BLaER1 treated with 17β-estradiol and CSF1 and Interleukin-3, amounts not matched to agents 10 nM and 100 nM (cell line): Measurements from ENCODE around the gene SNX18.

Experiments used
- H3K27ac ChIP-seq, 11 experiments: shearing (Covaris generic); formaldehyde crosslinking; 2 replicates each; pipeline ENCODE4 v1.8.1; 2022
- H3K27me3 ChIP-seq, 11 experiments: shearing (Covaris generic); formaldehyde crosslinking; 2 replicates each; pipeline ENCODE4 v1.8.1; 2022
- H3K36me3 ChIP-seq, 11 experiments: shearing (Covaris generic); formaldehyde crosslinking; 2 replicates each; pipeline ENCODE4 v1.8.1; 2022
- H3K4me1 ChIP-seq, 10 experiments: shearing (Covaris generic); formaldehyde crosslinking; 2 replicates each; pipeline ENCODE4 v1.8.1; 2022
- H3K4me2 ChIP-seq, 11 experiments: shearing (Covaris generic); formaldehyde crosslinking; 2 replicates each; pipeline ENCODE4 v1.8.1; 2022
- H3K4me3 ChIP-seq, 10 experiments: shearing (Covaris generic); formaldehyde crosslinking; 2 replicates each; pipeline ENCODE4 v1.8.1; 2022
- H3K9ac ChIP-seq, 11 experiments: shearing (Covaris generic); formaldehyde crosslinking; 2 replicates each; pipeline ENCODE4 v1.8.1; 2022
- H3K9me3 ChIP-seq, 11 experiments: shearing (Covaris generic); formaldehyde crosslinking; replicated peaks in 1 of 11; 2 replicates each; pipeline ENCODE4 v1.8.1; 2022
- H4K20me1 ChIP-seq, 11 experiments: shearing (Covaris generic); formaldehyde crosslinking; 2 replicates each; pipeline ENCODE4 v1.8.1; 2022
- Cebpa-rat ChIP-seq, 11 experiments: shearing (Covaris generic); IDR thresholded peaks; 2 replicates each; pipeline ENCODE4 v1.8.1; 2022

SNX18 gene

GRCh38 chr5:54537725-54538124 lies 20.2 kb downstream of the SNX18 start:
- Histone ChIP-seq H3K27ac (no peak overlapping the region), H3K27me3 (no peaks in the 10 kb centered on the region), H3K36me3 (peaks cover 9 to 88% (median 50%) of the 10 kb centered on the region in 11 experiments; a peak in 19 of 22 replicates), H3K4me3 (no peak overlapping the region), H3K4me2 (no peak overlapping the region), H3K9ac (peak overlapping the region in 2 of 11 experiments; percentile 0 to 13; a peak in 1 of 22 replicates), H3K9me3 (peaks cover 0 to 8% (median 5%) of the 10 kb centered on the region in 11 experiments; a peak in 8 of 22 replicates), H4K20me1 (peaks cover 30 to 100% (median 92%) of the 10 kb centered on the region in 11 experiments), H3K4me1 (peaks cover 7 to 81% (median 9%) of the 10 kb centered on the region in 10 experiments; a peak in 15 of 20 replicates)
- TF ChIP-seq Cebpa-rat (IDR thresholded peaks at IDR 0.05): no peak

- Histone ChIP-seq H3K9me3 (peaks cover 0 to 8% (median 5%) of the 10 kb centered on the region in 11 experiments; a peak in 8 of 22 replicates), H3K4me2 (no peak overlapping the region), H3K27ac (no peak overlapping the region), H3K36me3 (peaks cover 9 to 92% (median 53%) of the 10 kb centered on the region in 11 experiments; a peak in 19 of 22 replicates), H3K4me1 (peaks cover 7 to 76% (median 8%) of the 10 kb centered on the region in 10 experiments; a peak in 15 of 20 replicates), H3K9ac (peak overlapping the region in 1 of 11 experiments; percentile 13; a peak in 1 of 22 replicates), H3K4me3 (no peak overlapping the region), H4K20me1 (peaks cover 25 to 100% (median 92%) of the 10 kb centered on the region in 11 experiments), H3K27me3 (no peaks in the 10 kb centered on the region)
- no peak for TF ChIP-seq Cebpa-rat (IDR thresholded peaks at IDR 0.05)
These were observed 20.6 kb downstream of the SNX18 start for GRCh38 chr5:54538156-54538555.

GRCh38 chr5:54539001-54539400 lies 21.4 kb downstream of the SNX18 start:
- no peaks in the 10 kb centered on the region for H3K27me3 ChIP-seq
- no peak overlapping the region for H3K27ac ChIP-seq
- peaks cover 17 to 100% (median 87%) of the 10 kb centered on the region in 11 experiments; a peak in 21 of 22 replicates for H4K20me1 ChIP-seq
- H3K9ac ChIP-seq: no peak overlapping the region
- peaks cover 0 to 68% (median under 1%) of the 10 kb centered on the region in 10 experiments; a peak in 12 of 20 replicates for H3K4me1 ChIP-seq
- no peak overlapping the region for H3K4me2 ChIP-seq
- H3K36me3 ChIP-seq: peaks cover 12 to 90% (median 51%) of the 10 kb centered on the region in 11 experiments; a peak in 19 of 22 replicates
- TF ChIP-seq Cebpa-rat (IDR thresholded peaks at IDR 0.05): no peak
- no peak overlapping the region for H3K4me3 ChIP-seq
- peaks cover 0 to 8% (median 5%) of the 10 kb centered on the region in 11 experiments; a peak in 8 of 22 replicates for H3K9me3 ChIP-seq

GRCh38 chr5:54540286-54540685 lies 22.7 kb downstream of the SNX18 start:
- H3K9me3 ChIP-seq: peaks cover 0 to 8% (median 5%) of the 10 kb centered on the region in 11 experiments; a peak in 8 of 22 replicates
- H3K4me2 ChIP-seq: no peak overlapping the region
- H4K20me1 ChIP-seq: peaks cover 9 to 100% (median 76%) of the 10 kb centered on the region in 11 experiments; a peak in 20 of 22 replicates
- no peaks in the 10 kb centered on the region for H3K27me3 ChIP-seq
- H3K4me1 ChIP-seq: peaks cover 0 to 55% (median 0%) of the 10 kb centered on the region in 10 experiments; a peak in 5 of 20 replicates
- no peak for TF ChIP-seq Cebpa-rat (IDR thresholded peaks at IDR 0.05)
- H3K27ac ChIP-seq: no peak overlapping the region
- peaks cover 10 to 93% (median 49%) of the 10 kb centered on the region in 11 experiments; a peak in 19 of 22 replicates for H3K36me3 ChIP-seq
- H3K9ac ChIP-seq: no peak overlapping the region
- no peak overlapping the region for H3K4me3 ChIP-seq

DNA sequence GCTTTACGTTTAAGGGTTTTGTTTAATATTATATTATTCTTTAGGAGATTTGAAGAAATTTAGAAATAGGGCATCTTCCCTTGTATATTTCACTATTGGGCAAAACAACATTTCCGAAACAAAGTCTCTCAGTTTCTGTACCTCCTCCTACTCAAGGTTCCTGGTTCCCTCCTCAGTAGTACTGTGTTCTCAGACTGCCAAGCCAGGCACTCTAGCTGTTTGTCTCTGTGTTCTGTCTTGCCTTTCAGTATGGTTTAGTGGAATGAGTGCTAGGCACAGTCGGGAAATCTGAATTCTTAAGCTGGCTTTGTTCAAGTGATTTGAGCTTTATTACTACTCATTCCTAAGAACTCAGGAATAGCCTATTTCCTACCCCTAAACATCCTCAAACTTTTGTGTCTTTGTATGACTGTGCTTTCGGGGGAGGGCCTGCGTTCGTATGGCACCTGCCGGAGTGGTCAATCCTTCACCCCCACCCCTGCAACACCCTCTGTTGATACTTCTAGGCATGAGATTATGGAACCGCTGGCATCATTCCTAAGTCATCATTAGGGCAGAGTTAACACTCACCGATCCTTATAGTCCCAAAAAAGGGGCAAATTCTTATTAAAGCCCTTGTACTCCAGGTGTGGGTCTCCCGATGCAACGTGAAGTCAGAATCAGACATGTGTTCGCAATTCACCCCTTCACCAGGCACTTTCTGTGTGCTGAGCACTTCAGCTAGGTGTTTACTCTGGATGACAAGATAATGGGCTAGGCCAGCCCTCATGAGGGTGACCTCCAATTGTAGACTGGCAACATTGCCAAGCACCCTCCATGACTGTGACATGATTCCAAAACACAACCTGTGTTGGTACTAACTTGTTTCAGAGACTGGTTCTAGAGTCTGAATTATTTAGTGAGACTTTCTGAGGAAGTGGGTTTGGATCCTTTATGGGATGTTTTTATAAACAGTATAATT lies 24.5 kb downstream of the SNX18 start:
- TF ChIP-seq Cebpa-rat (IDR thresholded peaks at IDR 0.05): no peak
- no peak overlapping the region for H3K27ac ChIP-seq
- H3K9me3 ChIP-seq: no peaks in the 10 kb centered on the region
- peaks cover 6 to 100% (median 61%) of the 10 kb centered on the region in 11 experiments; a peak in 20 of 22 replicates for H4K20me1 ChIP-seq
- H3K4me1 ChIP-seq: peaks cover 0 to 55% (median 0%) of the 10 kb centered on the region in 10 experiments; a peak in 5 of 20 replicates
- no peak overlapping the region for H3K4me3 ChIP-seq
- H3K4me2 ChIP-seq: 0 out of 22 replicates have a peak overlapping the region, but pooled peaks of 1 of the 11 experiments have one; percentile 24
- no peaks in the 10 kb centered on the region for H3K27me3 ChIP-seq
- H3K36me3 ChIP-seq: peaks cover 14 to 96% (median 59%) of the 10 kb centered on the region in 11 experiments; a peak in 20 of 22 replicates
- H3K9ac ChIP-seq: no peak overlapping the region

GRCh38 chr5:54544044-54544443 lies 26.5 kb downstream of the SNX18 start:
- no peak for TF ChIP-seq Cebpa-rat (IDR thresholded peaks at IDR 0.05)
- Histone ChIP-seq H3K27me3 (no peaks in the 10 kb centered on the region), H3K4me3 (no peak overlapping the region), H3K9me3 (no peaks in the 10 kb centered on the region), H3K9ac (no peak overlapping the region), H4K20me1 (peaks cover 0 to 100% (median 43%) of the 10 kb centered on the region in 11 experiments; a peak in 20 of 22 replicates), H3K4me1 (peaks cover 0 to 60% (median 0%) of the 10 kb centered on the region in 10 experiments; a peak in 6 of 20 replicates), H3K36me3 (peaks cover 29 to 97% (median 74%) of the 10 kb centered on the region in 11 experiments; a peak in 21 of 22 replicates), H3K27ac (no peak overlapping the region), H3K4me2 (no peak overlapping the region)

DNA sequence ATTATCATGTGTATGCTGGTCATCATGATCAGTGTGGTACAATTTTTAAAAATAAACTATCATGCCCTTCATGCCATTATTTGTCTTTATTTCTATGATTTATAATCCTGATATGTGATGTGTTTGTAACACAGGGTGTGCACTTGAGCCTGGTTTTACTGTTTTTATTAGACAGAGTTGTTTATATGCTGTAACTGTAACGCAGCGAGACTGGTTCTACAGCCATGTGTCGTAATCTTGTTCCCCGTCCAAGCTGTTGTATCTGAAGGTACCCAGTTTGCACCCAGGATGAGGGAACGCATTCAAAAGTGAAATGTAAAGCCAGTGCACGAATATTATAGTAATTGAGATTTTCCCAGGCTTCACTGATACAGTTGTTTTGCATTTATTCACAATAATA lies 28.2 kb downstream of the SNX18 start:
- Histone ChIP-seq H3K36me3 (peaks cover 29 to 97% (median 59%) of the 10 kb centered on the region in 11 experiments; a peak in 21 of 22 replicates), H3K9ac (no peak overlapping the region), H3K4me3 (no peak overlapping the region), H4K20me1 (peaks cover 0 to 98% (median 26%) of the 10 kb centered on the region in 11 experiments; a peak in 18 of 22 replicates), H3K27me3 (no peaks in the 10 kb centered on the region), H3K4me1 (peaks cover 0 to 57% (median 0%) of the 10 kb centered on the region in 10 experiments; a peak in 6 of 20 replicates), H3K9me3 (no peaks in the 10 kb centered on the region), H3K4me2 (no peak overlapping the region), H3K27ac (no peak overlapping the region)
- TF ChIP-seq Cebpa-rat (IDR thresholded peaks at IDR 0.05): no peak

GRCh38 chr5:54547711-54548250 lies 30.2 kb downstream of the SNX18 start:
- H3K36me3 ChIP-seq: peaks cover 29 to 98% (median 57%) of the 10 kb centered on the region in 11 experiments; a peak in 21 of 22 replicates
- H3K27ac ChIP-seq: peak overlapping the region in 2 of 11 experiments; percentile 3 to 7; a peak in 2 of 22 replicates
- H3K4me3 ChIP-seq: no peak overlapping the region
- H3K9ac ChIP-seq: no peak overlapping the region
- H3K9me3 ChIP-seq: no peaks in the 10 kb centered on the region
- peak overlapping the region in 3 of 11 experiments; percentile 31 to 69 (median 66); a peak in 6 of 22 replicates for H3K4me2 ChIP-seq
- no peaks in the 10 kb centered on the region for H3K27me3 ChIP-seq
- no peak for TF ChIP-seq Cebpa-rat (IDR thresholded peaks at IDR 0.05)
- H3K4me1 ChIP-seq: peaks cover 0 to 38% (median 0%) of the 10 kb centered on the region in 10 experiments; a peak in 6 of 20 replicates
- peaks cover 0 to 93% (median 6%) of the 10 kb centered on the region in 11 experiments; a peak in 11 of 22 replicates for H4K20me1 ChIP-seq
